COR-L47 (cell line): ENCODE measurements around the gene LEFTY1.
"Not testable (repeated sequence)": the region's sequence is repeated elsewhere in the genome, so short reads cannot be mapped to it uniquely, and the experiment has no call there.

Source experiments
- DNase-seq: peaks from one replicate; lab custom pipeline; 2025; lab: John Stamatoyannopoulos, UW

LEFTY1 gene

DNA sequence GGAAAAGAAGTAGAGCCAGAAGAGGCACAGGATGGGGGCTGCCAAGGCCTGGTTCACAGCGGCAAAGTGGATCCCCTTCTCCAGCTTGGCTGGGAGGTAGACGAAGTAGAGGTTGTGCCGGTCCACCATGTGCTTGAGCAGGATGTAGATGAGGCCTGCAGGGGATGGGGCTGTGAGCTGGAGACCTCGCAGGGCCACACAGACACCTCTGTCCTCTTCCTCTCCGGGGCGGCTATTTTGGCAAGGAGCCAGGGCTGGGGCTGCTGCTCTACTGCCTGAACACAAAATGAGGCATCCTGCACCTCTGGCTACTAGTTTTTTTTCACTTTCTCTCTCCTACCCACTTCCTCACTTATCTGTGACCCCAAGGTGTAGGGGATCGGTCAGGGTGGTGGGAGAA, 39.0 kb downstream of the LEFTY1 start:
- DNase-seq = no peak

- no peak for DNase-seq
These were observed 40.7 kb downstream of the LEFTY1 start for GRCh38 chr1:225848030-225848955.

GRCh38 chr1:225847610-225848009, 41.3 kb downstream of the LEFTY1 start:
- peak; percentile 88 for DNase-seq

DNA sequence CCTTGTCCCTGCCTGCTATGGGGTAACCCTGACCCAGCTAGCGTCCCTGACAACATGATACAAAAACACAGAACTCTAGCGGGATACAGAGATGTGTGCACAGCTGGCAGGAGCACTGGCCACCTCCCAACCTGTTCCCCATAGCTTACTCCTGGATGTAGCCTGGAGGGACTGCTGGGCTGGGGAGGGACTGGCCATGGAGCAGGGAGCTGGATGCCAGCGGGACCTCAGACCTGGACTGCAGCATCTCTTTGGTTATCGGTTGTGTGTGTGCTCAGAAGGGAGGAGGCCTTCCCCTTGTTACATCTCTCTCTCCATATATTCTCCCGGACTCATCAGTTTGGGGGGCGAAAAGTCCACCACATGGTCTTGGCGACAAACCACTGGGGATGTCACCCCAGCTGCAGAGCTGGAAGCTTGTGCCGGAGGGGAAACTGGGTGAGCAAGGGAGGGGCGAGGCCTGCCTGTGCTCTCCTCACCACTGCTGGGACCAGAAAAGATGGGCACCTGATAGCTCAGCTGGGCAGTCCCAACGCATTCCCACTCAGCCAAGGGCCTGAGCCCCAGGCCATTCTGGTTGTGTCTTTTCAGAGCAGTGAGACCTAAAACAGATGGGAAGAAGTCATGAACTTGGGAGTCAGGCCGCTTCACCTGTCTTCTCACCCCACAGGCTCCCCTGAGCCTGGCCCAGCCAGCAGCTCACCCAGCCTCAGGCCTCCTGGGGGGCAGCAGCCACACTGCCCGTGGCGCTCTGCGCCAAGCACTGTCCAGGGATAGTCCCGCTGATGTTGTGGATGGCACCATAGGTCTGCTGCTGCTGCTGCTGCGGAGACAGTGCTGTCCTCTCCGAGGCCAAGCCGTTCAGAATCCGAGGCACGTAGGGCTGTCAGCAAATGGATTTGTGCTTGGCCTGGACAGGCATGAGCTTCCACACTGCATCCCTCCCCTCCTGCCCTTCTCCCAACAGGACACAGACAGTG, 42.3 kb downstream of the LEFTY1 start:
- DNase-seq = no peak

DNA sequence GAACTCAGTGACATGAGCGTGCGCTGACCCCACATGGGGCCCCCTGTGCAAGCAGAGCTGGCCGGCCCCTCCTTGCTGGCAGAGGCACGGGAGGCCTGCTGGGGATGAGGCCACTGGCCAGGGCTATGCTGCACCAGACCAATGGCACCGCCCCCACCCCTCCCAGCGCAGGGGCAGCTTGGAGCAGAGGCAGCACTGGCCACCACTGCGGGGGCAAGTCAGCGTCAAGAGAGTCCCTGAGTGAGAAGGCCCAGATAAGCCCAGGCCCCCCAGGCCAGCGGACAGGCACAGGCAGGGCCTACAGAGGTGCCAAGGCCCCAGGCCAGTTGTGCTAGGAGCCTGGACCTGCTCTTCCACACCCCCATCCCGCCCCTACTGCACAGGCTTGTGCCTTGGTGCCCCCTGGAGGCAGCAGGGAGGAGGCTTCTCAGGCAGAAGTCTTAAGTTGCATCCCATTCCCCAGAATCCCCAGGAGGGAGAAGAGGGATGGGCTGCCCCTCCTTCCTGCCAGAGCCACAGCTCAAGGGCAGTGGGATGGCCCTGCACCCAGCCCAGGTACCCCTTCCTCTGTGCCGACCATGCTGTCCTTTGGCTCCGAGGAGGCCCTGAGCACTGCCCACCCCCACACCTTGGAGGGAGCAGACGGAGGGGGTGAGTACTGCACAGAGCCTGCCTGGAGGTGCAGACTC, 43.2 kb downstream of the LEFTY1 start:
- peak; percentile 76 for DNase-seq

DNA sequence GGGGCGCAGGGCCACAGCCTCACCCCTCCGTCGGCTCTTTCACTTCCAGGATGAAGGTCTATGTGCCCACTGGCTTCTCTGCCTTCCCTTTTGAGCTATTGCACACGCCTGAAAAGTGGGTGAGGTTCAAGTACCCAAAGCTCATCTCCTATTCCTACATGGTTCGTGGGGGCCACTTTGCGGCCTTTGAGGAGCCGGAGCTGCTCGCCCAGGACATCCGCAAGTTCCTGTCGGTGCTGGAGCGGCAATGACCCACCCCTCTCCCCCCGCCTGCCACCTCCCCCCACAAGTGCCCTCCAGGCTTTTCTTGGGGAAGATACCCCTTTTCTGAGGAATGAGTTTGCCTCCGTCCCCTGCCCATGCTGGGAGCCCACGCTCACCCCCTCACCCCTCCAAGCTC, 43.8 kb downstream of the LEFTY1 start:
- no peak for DNase-seq

DNA sequence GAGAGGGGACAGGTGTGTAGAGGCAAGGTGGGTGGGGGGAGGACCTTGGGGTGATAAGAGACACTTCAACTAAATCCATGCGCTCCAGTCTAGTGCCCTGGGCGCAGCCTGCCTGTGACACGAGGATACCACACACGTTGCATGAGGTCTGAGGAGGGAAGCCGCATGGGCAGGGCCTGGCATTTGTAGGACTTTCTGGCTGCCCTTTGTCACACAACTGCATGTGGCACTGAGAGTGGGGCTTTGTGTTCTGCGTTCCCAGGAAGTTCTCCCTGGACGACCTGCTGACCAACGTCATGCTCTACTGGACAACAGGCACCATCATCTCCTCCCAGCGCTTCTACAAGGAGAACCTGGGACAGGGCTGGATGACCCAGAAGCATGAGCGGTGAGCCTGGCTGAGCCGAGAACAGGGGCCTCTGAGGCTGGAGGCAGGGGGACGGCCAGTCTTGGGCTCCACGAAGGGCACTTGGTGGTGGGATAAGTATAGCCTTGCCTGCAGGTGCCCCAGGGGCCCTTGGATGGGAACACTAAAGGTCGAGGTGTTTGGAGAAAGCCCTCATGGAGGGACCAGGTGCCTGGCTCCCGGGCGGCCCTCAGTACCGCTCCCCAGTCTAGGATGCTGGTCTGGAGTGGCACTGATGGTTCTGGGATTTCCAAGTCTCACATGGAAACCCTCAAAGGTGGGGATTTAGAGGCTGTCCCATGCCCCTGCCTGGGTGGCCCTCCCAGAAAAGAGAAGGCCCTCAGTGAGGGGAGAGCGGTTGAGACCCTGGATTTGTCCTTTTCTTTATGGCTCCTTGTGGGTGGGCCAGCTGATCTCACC, 44.5 kb downstream of the LEFTY1 start:
- no peak for DNase-seq

GRCh38 chr1:225843426-225843795, 45.5 kb downstream of the LEFTY1 start:
- DNase-seq = no peak

DNA sequence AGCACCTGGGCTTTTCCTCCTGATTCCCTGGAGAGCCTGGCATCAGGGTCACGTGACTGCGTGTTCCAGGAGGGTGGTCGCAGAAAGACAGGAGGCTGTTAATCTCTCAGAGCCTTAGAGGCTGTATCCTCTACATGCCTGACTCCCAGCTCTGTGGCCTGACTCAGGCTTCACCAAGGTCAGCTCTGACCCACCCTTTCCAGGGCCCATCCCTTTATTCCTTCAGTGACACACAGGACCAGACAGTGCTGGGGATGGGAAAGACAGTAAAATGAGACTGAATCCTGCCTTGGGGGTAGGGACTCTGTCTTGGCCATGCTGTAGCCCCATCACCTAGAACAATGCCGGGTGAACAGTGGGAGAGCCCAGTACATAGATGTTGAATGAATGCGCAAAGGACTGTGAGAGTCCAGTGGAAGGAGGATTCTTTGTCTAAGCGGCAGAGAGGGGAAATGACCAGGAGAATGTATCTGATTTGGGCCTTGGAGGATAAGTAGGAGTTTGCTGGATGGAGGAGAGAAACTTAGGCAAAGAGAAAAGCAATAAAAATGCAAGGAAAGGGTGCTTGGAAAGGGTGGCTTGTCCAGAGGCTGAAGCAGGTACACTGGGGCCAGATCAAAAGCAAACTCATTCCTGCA, 46.0 kb downstream of the LEFTY1 start:
- DNase-seq = no peak

- no peak for DNase-seq
These were observed 46.9 kb downstream of the LEFTY1 start for GRCh38 chr1:225842074-225842473.

DNA sequence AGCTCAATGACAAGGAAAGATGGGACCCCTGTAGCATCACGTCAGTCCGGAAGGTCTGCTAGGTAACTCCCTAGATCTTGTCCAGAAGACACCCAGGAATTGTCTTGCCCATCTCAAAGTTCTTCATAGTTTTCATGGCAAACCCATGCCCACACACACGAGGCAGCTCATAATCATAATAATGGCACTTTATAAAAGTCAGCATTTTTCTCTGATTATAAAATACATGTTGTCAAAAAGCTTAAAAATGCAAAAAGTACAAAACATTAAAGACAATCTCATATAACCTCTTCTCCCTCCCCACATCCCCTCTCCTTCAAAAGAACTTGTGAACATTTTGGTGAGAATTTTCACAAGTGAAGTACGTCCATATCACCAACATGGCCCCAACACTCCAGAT, 48.2 kb downstream of the LEFTY1 start:
- no peak for DNase-seq

DNA sequence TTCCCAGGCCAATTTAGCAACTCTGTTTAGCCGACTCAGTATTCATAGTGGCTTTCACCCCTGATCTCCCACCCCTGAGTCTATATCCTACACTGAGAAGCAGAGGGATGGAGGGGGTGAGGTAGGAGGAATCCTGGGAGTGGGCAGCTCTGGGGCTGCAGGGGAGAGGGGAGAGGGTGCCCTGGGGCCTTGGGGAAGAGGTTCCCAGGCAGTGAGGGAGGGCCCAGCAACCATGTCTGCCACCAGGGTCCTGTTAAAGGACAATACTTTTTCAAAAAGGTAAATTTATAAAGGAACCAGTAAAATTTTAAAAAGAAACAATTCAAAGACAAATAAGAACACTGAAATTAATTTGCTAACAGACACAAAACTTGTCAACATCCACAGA, 48.7 kb downstream of the LEFTY1 start:
- DNase-seq = no peak

DNA sequence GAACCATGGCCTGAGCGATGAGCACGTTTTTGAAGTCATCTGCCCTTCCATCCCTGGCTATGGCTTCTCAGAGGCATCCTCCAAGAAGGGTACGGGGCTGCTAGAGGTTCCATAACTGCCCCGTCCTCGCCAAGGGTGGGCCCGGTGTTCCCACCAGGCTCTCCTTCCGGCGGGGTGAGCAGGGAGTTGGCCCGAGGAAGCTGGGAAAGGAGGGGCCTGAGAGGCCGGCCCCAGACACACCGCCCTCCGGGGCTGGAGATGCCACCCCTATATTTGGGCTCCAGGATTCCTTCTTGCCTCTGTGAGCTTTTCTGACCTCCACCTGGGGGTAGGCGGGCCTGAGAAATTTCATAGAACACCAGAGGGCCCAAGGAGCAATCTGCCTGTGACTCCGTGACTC, 50.2 kb downstream of the LEFTY1 start:
- DNase-seq = no peak

GRCh38 chr1:225836296-225836695, 52.6 kb downstream of the LEFTY1 start:
- not testable (repeated sequence) for DNase-seq
